H9 (cell line): Measurements from ENCODE around the gene BLOC1S1. TPM values are rescaled to one million over a fixed set of nuclear protein-coding genes. Genes with fewer than 3 reads are reported as not detected.

Experiments used
- DNase-seq: peaks from one replicate; pipeline ENCODE4 v3.0.0-alpha.2; 2017
- H2AFZ ChIP-seq: one replicate; pipeline ENCODE4 v1.6.1; 2013; ENCODE audit warnings: mild to moderate bottlenecking, low read length, control low read depth, moderate library complexity
- H2AK5ac ChIP-seq: 2 replicates; pipeline ENCODE4 v1.6.1; 2013; ENCODE audit warnings: low read length, control low read depth, mixed read lengths; ENCODE audit not compliant: insufficient read length
- H2BK120ac ChIP-seq: one replicate; pipeline ENCODE4 v1.6.1; 2013; ENCODE audit warnings: low read depth, mild to moderate bottlenecking, low read length, control low read depth, inconsistent platforms; ENCODE audit not compliant: poor library complexity, severe bottlenecking
- H2BK12ac ChIP-seq: 2 replicates; pipeline ENCODE4 v1.6.1; 2013; ENCODE audit warnings: low read length, control low read depth, mixed read lengths, low read depth; ENCODE audit not compliant: insufficient read length
- H2BK15ac ChIP-seq: 2 replicates; pipeline ENCODE4 v1.6.1; 2013; ENCODE audit warnings: low read depth, low read length, control low read depth
- H2BK20ac ChIP-seq: one replicate; pipeline ENCODE4 v1.6.1; 2013; ENCODE audit warnings: low read depth, mild to moderate bottlenecking, low read length, control low read depth, inconsistent platforms; ENCODE audit not compliant: poor library complexity, severe bottlenecking
- H2BK5ac ChIP-seq: 2 replicates; pipeline ENCODE4 v1.6.1; 2013; ENCODE audit warnings: low read length, control low read depth, mixed read lengths; ENCODE audit not compliant: insufficient read length
- H3K14ac ChIP-seq: 2 replicates; pipeline ENCODE4 v1.6.1; 2013; ENCODE audit warnings: low read length, control low read depth; ENCODE audit not compliant: insufficient read depth
- H3K18ac ChIP-seq: 2 replicates; pipeline ENCODE4 v1.6.1; 2013; ENCODE audit warnings: low read depth, mild to moderate bottlenecking, mixed read lengths, low read length, control low read depth; ENCODE audit not compliant: insufficient read length
- H3K23ac ChIP-seq: 2 replicates; pipeline ENCODE4 v1.6.1; 2013; ENCODE audit warnings: low read length, control low read depth, mixed read lengths, low read depth; ENCODE audit not compliant: insufficient read length
- H3K23me2 ChIP-seq: 2 replicates; pipeline ENCODE4 v1.6.1; 2013; ENCODE audit warnings: low read depth, mild to moderate bottlenecking, mixed read lengths, low read length, control low read depth; ENCODE audit not compliant: insufficient read length, poor library complexity, severe bottlenecking
- H3K27ac ChIP-seq: 2 replicates; pipeline ENCODE4 v1.5.1; 2013; ENCODE audit warnings: low read length, control low read depth, mixed read lengths, low read depth; ENCODE audit not compliant: insufficient read length
- H3K27me3 ChIP-seq: 2 replicates; pipeline ENCODE4 v1.6.1; 2013; ENCODE audit warnings: low read length, control low read depth, inconsistent platforms; ENCODE audit not compliant: insufficient read depth
- H3K4ac ChIP-seq: 2 replicates; pipeline ENCODE4 v1.6.1; 2013; ENCODE audit warnings: low read depth, mild to moderate bottlenecking, control low read depth, inconsistent platforms, low read length, moderate library complexity
- H3K4me1 ChIP-seq: 2 replicates; pipeline ENCODE4 v1.6.1; 2013; ENCODE audit warnings: low read length, control low read depth, inconsistent platforms; ENCODE audit not compliant: insufficient read depth
- H3K4me2 ChIP-seq: 2 replicates; pipeline ENCODE4 v1.6.1; 2013; ENCODE audit warnings: low read length, control low read depth, mixed read lengths; ENCODE audit not compliant: insufficient read length, insufficient read depth
- H3K56ac ChIP-seq: 2 replicates; pipeline ENCODE4 v1.6.1; 2013; ENCODE audit warnings: low read depth, mild to moderate bottlenecking, mixed read lengths, low read length, control low read depth; ENCODE audit not compliant: insufficient read length
- H3K79me1 ChIP-seq: 2 replicates; pipeline ENCODE4 v1.6.1; 2013; ENCODE audit warnings: low read depth, mild to moderate bottlenecking, moderate library complexity, low read length, control low read depth, inconsistent platforms; ENCODE audit not compliant: insufficient read depth, poor library complexity, severe bottlenecking
- H3K79me2 ChIP-seq: 2 replicates; pipeline ENCODE4 v1.6.1; 2013; ENCODE audit warnings: low read length, control low read depth, inconsistent platforms; ENCODE audit not compliant: insufficient read depth
- H3K9ac ChIP-seq: 2 replicates; pipeline ENCODE4 v1.6.1; 2013; ENCODE audit warnings: low read length, control low read depth, mixed read lengths; ENCODE audit not compliant: insufficient read length; ENCODE audit errors: extremely low read depth
- H3K9me3 ChIP-seq: one replicate; pipeline ENCODE4 v1.6.1; 2013; ENCODE audit warnings: low read depth, low read length, inconsistent platforms; ENCODE audit not compliant: control insufficient read depth
- H3T11ph ChIP-seq: one replicate; pipeline ENCODE4 v1.6.1; 2013; ENCODE audit warnings: mild to moderate bottlenecking, low read length, control low read depth, inconsistent platforms
- H4K20me1 ChIP-seq: one replicate; pipeline ENCODE4 v1.6.1; 2013; ENCODE audit not compliant: control insufficient read depth, insufficient read length, insufficient read depth
- H4K5ac ChIP-seq: 2 replicates; pipeline ENCODE4 v1.6.1; 2013; ENCODE audit warnings: low read depth, mild to moderate bottlenecking, mixed read lengths, low read length, control low read depth; ENCODE audit not compliant: insufficient read length
- H4K8ac ChIP-seq: replicated peaks from 2 replicates; pipeline ENCODE4 v1.6.1; 2013; ENCODE audit warnings: low read length, control low read depth, mixed read lengths, low read depth; ENCODE audit not compliant: insufficient read length
- H4K91ac ChIP-seq: 2 replicates; pipeline ENCODE4 v1.6.1; 2013; ENCODE audit warnings: low read depth, mild to moderate bottlenecking, moderate library complexity, mixed read lengths, low read length, control low read depth; ENCODE audit not compliant: insufficient read length
- H3K27ac Mint-ChIP-seq, 3 experiments: 2 replicates in 2 of 3; 3 replicates in 1 of 3; pipeline ENCODE4 v1.8.0; 2020 to 2021; ENCODE audit warnings: mixed read lengths in 3 of 3, mild to moderate bottlenecking in 1 of 3, moderate library complexity in 1 of 3
- H3K27me3 Mint-ChIP-seq: 2 replicates; pipeline ENCODE4 v1.8.0; 2021; ENCODE audit warnings: low read depth, mild to moderate bottlenecking, moderate library complexity, mixed read lengths
- H3K36me3 Mint-ChIP-seq, 3 experiments: 2 replicates in 2 of 3; 3 replicates in 1 of 3; pipeline ENCODE4 v1.8.0; 2020 to 2021; ENCODE audit warnings: low read depth in 3 of 3, mixed read lengths in 3 of 3; ENCODE audit not compliant: insufficient read depth in 1 of 3
- H3K4me1 Mint-ChIP-seq, 2 experiments: 2 replicates each; pipeline ENCODE4 v1.8.0; 2020; ENCODE audit warnings: mixed read lengths in 2 of 2
- H3K4me3 Mint-ChIP-seq, 2 experiments: 2 replicates in 1 of 2; 3 replicates in 1 of 2; pipeline ENCODE4 v1.8.0; 2020 to 2021; ENCODE audit warnings: mild to moderate bottlenecking in 2 of 2, mixed read lengths in 2 of 2, moderate library complexity in 1 of 2
- H3K9me3 Mint-ChIP-seq, 2 experiments: 2 replicates in 1 of 2; 3 replicates in 1 of 2; pipeline ENCODE4 v1.8.0; 2020; ENCODE audit warnings: mild to moderate bottlenecking in 2 of 2, mixed read lengths in 2 of 2, moderate library complexity in 1 of 2
- total RNA-seq: library from RNA; stranded (reverse); gene quantifications from 2 replicates; pipeline ENCODE4 v1.2.1, GENCODE V29; 2021
- TF ChIP-seq, protein P1 (sequence below): fragments of 200-600 bp; sonication (generic); conservative IDR thresholded peaks from 3 replicates; pipeline ENCODE4 v1.8.0; 2021; ENCODE audit warnings: antibody characterized with exemption, mild to moderate bottlenecking

Gene BLOC1S1
- total RNA-seq, 1 experiment from 2014 or later, result 108 TPM

DNA sequence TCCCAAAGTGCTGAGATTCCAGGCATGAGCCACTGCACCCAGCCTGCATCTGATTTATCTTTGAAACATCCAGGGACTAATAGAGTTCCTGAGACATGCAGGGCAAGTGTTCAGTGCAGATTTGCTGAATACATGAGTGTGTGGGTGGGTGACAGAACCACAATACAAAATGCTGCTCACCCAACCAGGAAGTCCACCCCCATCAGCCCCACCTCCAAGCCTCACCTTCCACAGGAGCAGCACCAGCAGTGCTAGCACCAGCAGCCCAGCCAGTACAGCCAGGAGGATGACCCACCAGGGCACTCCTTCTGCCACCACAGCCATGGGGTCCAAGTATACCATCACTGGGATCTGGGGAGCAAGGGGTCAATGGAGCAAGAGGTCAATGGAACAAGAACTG is 28.1 kb upstream of the BLOC1S1 start:
- H3K14ac ChIP-seq, result no peak overlapping the region
- no peak overlapping the region for H3K4me3 Mint-ChIP-seq
- no peaks in the 10 kb centered on the region for H3K27me3 Mint-ChIP-seq
- H3K27ac ChIP-seq, result no peak overlapping the region
- no peak overlapping the region for H2BK15ac ChIP-seq
- no peak overlapping the region for H3K18ac ChIP-seq
- H2BK20ac ChIP-seq, result no peak overlapping the region
- TF ChIP-seq, protein P1, sequence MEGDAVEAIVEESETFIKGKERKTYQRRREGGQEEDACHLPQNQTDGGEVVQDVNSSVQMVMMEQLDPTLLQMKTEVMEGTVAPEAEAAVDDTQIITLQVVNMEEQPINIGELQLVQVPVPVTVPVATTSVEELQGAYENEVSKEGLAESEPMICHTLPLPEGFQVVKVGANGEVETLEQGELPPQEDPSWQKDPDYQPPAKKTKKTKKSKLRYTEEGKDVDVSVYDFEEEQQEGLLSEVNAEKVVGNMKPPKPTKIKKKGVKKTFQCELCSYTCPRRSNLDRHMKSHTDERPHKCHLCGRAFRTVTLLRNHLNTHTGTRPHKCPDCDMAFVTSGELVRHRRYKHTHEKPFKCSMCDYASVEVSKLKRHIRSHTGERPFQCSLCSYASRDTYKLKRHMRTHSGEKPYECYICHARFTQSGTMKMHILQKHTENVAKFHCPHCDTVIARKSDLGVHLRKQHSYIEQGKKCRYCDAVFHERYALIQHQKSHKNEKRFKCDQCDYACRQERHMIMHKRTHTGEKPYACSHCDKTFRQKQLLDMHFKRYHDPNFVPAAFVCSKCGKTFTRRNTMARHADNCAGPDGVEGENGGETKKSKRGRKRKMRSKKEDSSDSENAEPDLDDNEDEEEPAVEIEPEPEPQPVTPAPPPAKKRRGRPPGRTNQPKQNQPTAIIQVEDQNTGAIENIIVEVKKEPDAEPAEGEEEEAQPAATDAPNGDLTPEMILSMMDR, result no peak
- no peak overlapping the region for H2AFZ ChIP-seq
- peaks cover 25 to 51% (median 44%) of the 10 kb centered on the region in 3 experiments; a peak in 6 of 7 replicates for H3K36me3 Mint-ChIP-seq
- H2BK5ac ChIP-seq, result no peak overlapping the region
- H3K79me1 ChIP-seq, result no peaks in the 10 kb centered on the region
- no peak overlapping the region for H4K91ac ChIP-seq
- H3K9me3 ChIP-seq, result no peaks in the 10 kb centered on the region
- H3K23ac ChIP-seq, result no peak overlapping the region
- H3K9ac ChIP-seq, result no peak overlapping the region
- H3K4me1 ChIP-seq, result no peaks in the 10 kb centered on the region
- no peak overlapping the region for H3K4ac ChIP-seq
- H3K4me2 ChIP-seq, result no peak overlapping the region
- no peak overlapping the region for H3K56ac ChIP-seq
- no peak overlapping the region for H4K8ac ChIP-seq
- no peak overlapping the region for H2BK12ac ChIP-seq
- H2AK5ac ChIP-seq, result no peak overlapping the region
- peaks cover 2 to 3% of the 10 kb centered on the region in 2 experiments for H3K4me1 Mint-ChIP-seq
- no peak overlapping the region for H4K5ac ChIP-seq
- H3K27ac Mint-ChIP-seq, result no peak overlapping the region
- H3K27me3 ChIP-seq, result no peaks in the 10 kb centered on the region
- H3K23me2 ChIP-seq, result no peaks in the 10 kb centered on the region
- H3K79me2 ChIP-seq, result no peaks in the 10 kb centered on the region
- H3K9me3 Mint-ChIP-seq, result no peaks in the 10 kb centered on the region
- H3T11ph ChIP-seq, result no peak overlapping the region
- DNase-seq, result no peak
- H2BK120ac ChIP-seq, result no peak overlapping the region
- H4K20me1 ChIP-seq, result no peaks in the 10 kb centered on the region
